BLaER1 (cell line): Measurements from ENCODE around the gene MAML1.

ENCODE experiments used
- H3K27ac ChIP-seq: shearing (Covaris generic); formaldehyde crosslinking; 2 replicates; pipeline ENCODE4 v1.8.1; 2022
- H3K27me3 ChIP-seq: shearing (Covaris generic); formaldehyde crosslinking; 2 replicates; pipeline ENCODE4 v1.8.1; 2022
- H3K36me3 ChIP-seq: shearing (Covaris generic); formaldehyde crosslinking; 2 replicates; pipeline ENCODE4 v1.8.1; 2022
- H3K4me1 ChIP-seq: shearing (Covaris generic); formaldehyde crosslinking; 2 replicates; pipeline ENCODE4 v1.8.1; 2022
- H3K4me2 ChIP-seq: shearing (Covaris generic); formaldehyde crosslinking; 2 replicates; pipeline ENCODE4 v1.8.1; 2022
- H3K4me3 ChIP-seq: shearing (Covaris generic); formaldehyde crosslinking; 2 replicates; pipeline ENCODE4 v1.8.1; 2022
- H3K9ac ChIP-seq: shearing (Covaris generic); formaldehyde crosslinking; 2 replicates; pipeline ENCODE4 v1.8.1; 2022
- H3K9me3 ChIP-seq: shearing (Covaris generic); formaldehyde crosslinking; 2 replicates; pipeline ENCODE4 v1.8.1; 2022
- H4K20me1 ChIP-seq: shearing (Covaris generic); formaldehyde crosslinking; 2 replicates; pipeline ENCODE4 v1.8.1; 2022
- Cebpa-rat ChIP-seq: shearing (Covaris generic); IDR thresholded peaks from 2 replicates; pipeline ENCODE4 v1.8.1; 2022

The MAML1 gene

DNA sequence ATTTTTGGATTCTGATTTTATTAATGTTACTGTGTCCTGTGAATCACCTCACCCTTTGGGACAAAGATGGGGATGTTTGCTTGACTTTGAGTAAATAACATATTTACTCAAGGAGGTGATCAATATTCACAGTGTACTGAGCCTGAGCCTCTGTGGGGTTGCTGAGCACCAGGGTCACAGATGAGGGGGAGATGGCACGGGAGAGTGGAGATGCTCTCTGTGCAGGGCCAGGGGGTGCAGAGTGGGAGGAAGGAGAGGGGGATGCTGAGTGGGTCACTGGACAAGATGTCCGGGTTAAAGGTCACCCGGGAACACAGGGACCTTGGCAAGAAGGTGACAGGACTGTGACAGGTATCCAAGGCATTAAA, 92.1 kb downstream of the MAML1 start:
- Histone ChIP-seq H3K4me2 (no peak overlapping the region), H3K9me3 (peaks cover 6% of the 10 kb centered on the region), H3K9ac (no peak overlapping the region), H4K20me1 (peaks cover 68% of the 10 kb centered on the region), H3K27me3 (no peaks in the 10 kb centered on the region), H3K4me1 (peaks cover 37% of the 10 kb centered on the region), H3K27ac (no peak overlapping the region), H3K4me3 (no peak overlapping the region), H3K36me3 (peaks cover 74% of the 10 kb centered on the region)
- no peak for TF ChIP-seq Cebpa-rat

DNA sequence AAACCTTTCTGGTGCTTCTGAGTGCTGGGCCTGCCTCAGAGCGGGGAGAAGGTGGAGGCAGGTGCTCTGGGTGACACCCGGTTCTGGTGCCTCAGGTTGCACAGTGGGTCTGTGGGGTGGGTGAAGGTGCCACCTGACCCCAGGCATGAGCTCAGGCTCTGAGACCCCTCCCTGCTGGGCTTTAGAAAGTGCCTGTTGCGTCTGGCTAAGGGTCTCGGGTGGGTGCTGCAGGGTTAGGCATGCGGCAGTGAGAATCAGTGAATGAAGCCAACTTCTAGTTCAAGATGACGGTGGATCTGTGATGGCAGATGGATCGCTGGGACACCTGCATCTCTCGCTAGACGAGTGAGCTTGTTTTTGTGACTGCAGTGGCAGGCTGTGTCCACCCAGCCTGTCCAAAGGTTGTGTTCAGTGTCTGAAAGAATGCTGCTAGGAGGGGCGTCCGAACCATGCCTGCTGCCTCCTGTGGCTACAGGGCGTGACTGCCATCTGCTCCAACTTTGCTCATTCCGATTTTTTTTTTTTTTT, 93.1 kb downstream of the MAML1 start:
- H4K20me1 ChIP-seq, result peaks cover 68% of the 10 kb centered on the region
- H3K9ac ChIP-seq, result no peak overlapping the region
- H3K36me3 ChIP-seq, result peaks cover 84% of the 10 kb centered on the region
- no peak overlapping the region for H3K27ac ChIP-seq
- peaks cover 28% of the 10 kb centered on the region for H3K4me1 ChIP-seq
- no peak overlapping the region for H3K4me3 ChIP-seq
- no peak for TF ChIP-seq Cebpa-rat
- H3K4me2 ChIP-seq, result no peak overlapping the region
- peaks cover 16% of the 10 kb centered on the region for H3K9me3 ChIP-seq
- no peaks in the 10 kb centered on the region for H3K27me3 ChIP-seq
